ENCODE measurements around the gene SENP8.
"Not testable (repeated sequence)": the region's sequence is repeated elsewhere in the genome, so short reads cannot be mapped to it uniquely, and the experiment has no call there.

The SENP8 gene

GRCh38 chr15:72096796-72097195, 21.4 kb upstream of the SENP8 start:
- no peak for TF ChIP-seq CTCF (conservative IDR thresholded peaks at IDR 0.05; ENCODE audit: control insufficient read depth, insufficient read depth, low read depth, low read length)
- no peak overlapping the region for H3K4me3 ChIP-seq (ENCODE audit: control insufficient read depth, low read depth, low read length)
- DNase-seq (ENCODE audit: low read depth) = no peak

- no peak for TF ChIP-seq CTCF (conservative IDR thresholded peaks at IDR 0.05; ENCODE audit: control insufficient read depth, insufficient read depth, low read depth, low read length)
- H3K4me3 ChIP-seq (ENCODE audit: control insufficient read depth, low read depth, low read length) = no peak overlapping the region
- no peak for DNase-seq (ENCODE audit: low read depth)
These were observed 20.2 kb upstream of the SENP8 start for GRCh38 chr15:72098040-72098439.

- no peak overlapping the region for H3K4me3 ChIP-seq (ENCODE audit: control insufficient read depth, low read depth, low read length)
- no peak for TF ChIP-seq CTCF (conservative IDR thresholded peaks at IDR 0.05; ENCODE audit: control insufficient read depth, insufficient read depth, low read depth, low read length)
- DNase-seq (ENCODE audit: low read depth) = no peak
These were observed 19.0 kb upstream of the SENP8 start for GRCh38 chr15:72099155-72099554.

GRCh38 chr15:72100551-72100950, 17.7 kb upstream of the SENP8 start:
- not testable (repeated sequence) for H3K4me3 ChIP-seq (ENCODE audit: control insufficient read depth, low read depth, low read length); DNase-seq (ENCODE audit: low read depth)

GRCh38 chr15:72105111-72105510, 13.1 kb upstream of the SENP8 start:
- DNase-seq (ENCODE audit: low read depth) = no peak
- TF ChIP-seq CTCF (conservative IDR thresholded peaks at IDR 0.05; ENCODE audit: control insufficient read depth, insufficient read depth, low read depth, low read length) = no peak

GRCh38 chr15:72106068-72106467, 12.1 kb upstream of the SENP8 start:
- no peak for TF ChIP-seq CTCF (conservative IDR thresholded peaks at IDR 0.05; ENCODE audit: control insufficient read depth, insufficient read depth, low read depth, low read length)
- no peak overlapping the region for H3K4me3 ChIP-seq (ENCODE audit: control insufficient read depth, low read depth, low read length)
- DNase-seq (ENCODE audit: low read depth) = no peak

More at GRCh38 chr15:72105111-72105510, 13.1 kb upstream of the SENP8 start:
- no peak overlapping the region for H3K4me3 ChIP-seq (ENCODE audit: control insufficient read depth, low read depth, low read length)

- no peak for TF ChIP-seq CTCF (conservative IDR thresholded peaks at IDR 0.05; ENCODE audit: control insufficient read depth, insufficient read depth, low read depth, low read length)
- no peak for DNase-seq (ENCODE audit: low read depth)
- H3K4me3 ChIP-seq (ENCODE audit: control insufficient read depth, low read depth, low read length) = no peak overlapping the region
These were observed 7.8 kb upstream of the SENP8 start for GRCh38 chr15:72110355-72110754.

Data from fibroblast of mammary gland (primary cell).